ENCODE data around the gene SIX3. TPM values are rescaled to one million over a fixed set of nuclear protein-coding genes. Genes with fewer than 3 reads are reported as not detected.
A peak's percentile ranks its signal among the peaks of the same experiment; 100 is the strongest.

The SIX3 gene
- total RNA-seq, 1 donor from 2014 or later = not detected

GRCh38 chr2:44951124-44951523, 9.6 kb downstream of the SIX3 start:
- Histone ChIP-seq H3K4me1 (peaks cover 13 to 27% of the 10 kb centered on the region in 2 donors), H3K27me3 (peaks cover 14% of the 10 kb centered on the region), H3K36me3 (no peaks in the 10 kb centered on the region), H3K9me3 (no peaks in the 10 kb centered on the region), H3K4me3 (no peak overlapping the region), H3K27ac (no peak overlapping the region)
- intact Hi-C loops (cut with DNase I) = no loop called here
- TF ChIP-seq, protein P1, sequence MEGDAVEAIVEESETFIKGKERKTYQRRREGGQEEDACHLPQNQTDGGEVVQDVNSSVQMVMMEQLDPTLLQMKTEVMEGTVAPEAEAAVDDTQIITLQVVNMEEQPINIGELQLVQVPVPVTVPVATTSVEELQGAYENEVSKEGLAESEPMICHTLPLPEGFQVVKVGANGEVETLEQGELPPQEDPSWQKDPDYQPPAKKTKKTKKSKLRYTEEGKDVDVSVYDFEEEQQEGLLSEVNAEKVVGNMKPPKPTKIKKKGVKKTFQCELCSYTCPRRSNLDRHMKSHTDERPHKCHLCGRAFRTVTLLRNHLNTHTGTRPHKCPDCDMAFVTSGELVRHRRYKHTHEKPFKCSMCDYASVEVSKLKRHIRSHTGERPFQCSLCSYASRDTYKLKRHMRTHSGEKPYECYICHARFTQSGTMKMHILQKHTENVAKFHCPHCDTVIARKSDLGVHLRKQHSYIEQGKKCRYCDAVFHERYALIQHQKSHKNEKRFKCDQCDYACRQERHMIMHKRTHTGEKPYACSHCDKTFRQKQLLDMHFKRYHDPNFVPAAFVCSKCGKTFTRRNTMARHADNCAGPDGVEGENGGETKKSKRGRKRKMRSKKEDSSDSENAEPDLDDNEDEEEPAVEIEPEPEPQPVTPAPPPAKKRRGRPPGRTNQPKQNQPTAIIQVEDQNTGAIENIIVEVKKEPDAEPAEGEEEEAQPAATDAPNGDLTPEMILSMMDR (IDR thresholded peaks at IDR 0.05) = no peak
- DNase-seq (ENCODE audit: low spot score in 2 of 2) = no peak

DNA sequence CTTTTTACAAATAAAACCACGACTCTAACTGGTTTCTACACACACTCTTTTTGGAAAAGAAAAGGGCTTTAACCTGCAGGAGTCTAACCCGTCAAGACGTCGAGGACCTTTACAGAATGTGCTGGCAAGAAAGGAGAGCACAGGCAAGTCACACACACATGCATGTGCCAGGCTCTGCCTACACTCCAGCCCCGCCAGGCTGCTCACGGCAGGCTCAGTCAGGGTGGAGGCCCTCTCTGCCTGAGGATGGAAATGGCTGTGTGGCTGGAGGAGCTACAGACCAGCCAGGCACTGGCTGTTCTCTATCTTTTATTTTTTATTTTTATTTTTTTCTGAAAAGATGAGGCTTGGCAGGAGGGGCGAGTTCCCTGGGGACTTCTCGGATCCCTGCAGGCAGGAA, 10.2 kb downstream of the SIX3 start:
- H3K4me1 ChIP-seq = peaks cover 13 to 27% of the 10 kb centered on the region in 2 donors
- H3K4me3 ChIP-seq = peak overlapping the region; percentile 35 to 56
- TF ChIP-seq, protein P1 (IDR thresholded peaks at IDR 0.05) = no peak

GRCh38 chr2:44952143-44952805, 10.8 kb downstream of the SIX3 start:
- intact Hi-C loops (cut with DNase I) = no loop called here
- H3K27ac ChIP-seq = no peak overlapping the region
- TF ChIP-seq, protein P1 (IDR thresholded peaks at IDR 0.05) = peak; percentile 32 to 71 (median 53)

More for the DNA sequence above, 10.2 kb downstream of the SIX3 start:
- Histone ChIP-seq H3K36me3 (no peaks in the 10 kb centered on the region), H3K9me3 (no peaks in the 10 kb centered on the region), H3K27ac (no peak overlapping the region), H3K27me3 (peaks cover 14% of the 10 kb centered on the region)
- intact Hi-C loops (cut with DNase I) = no loop called here
- no peak for DNase-seq (ENCODE audit: low spot score in 2 of 2)

GRCh38 chr2:44952806-44953498, 11.4 kb downstream of the SIX3 start:
- Histone ChIP-seq H3K27me3 (peaks cover 14% of the 10 kb centered on the region), H3K27ac (no peak overlapping the region), H3K36me3 (no peaks in the 10 kb centered on the region), H3K9me3 (no peaks in the 10 kb centered on the region), H3K4me1 (peaks cover 13 to 27% of the 10 kb centered on the region in 2 donors), H3K4me3 (peak overlapping the region; percentile 35 to 56)
- no peak for DNase-seq (ENCODE audit: low spot score in 2 of 2)
- intact Hi-C loops (cut with DNase I) = no loop called here
- TF ChIP-seq, protein P1 (IDR thresholded peaks at IDR 0.05) = no peak

More at GRCh38 chr2:44952143-44952805, 10.8 kb downstream of the SIX3 start:
- peaks cover 14% of the 10 kb centered on the region for H3K27me3 ChIP-seq
- H3K4me1 ChIP-seq = peaks cover 13 to 27% of the 10 kb centered on the region in 2 donors
- no peak for DNase-seq (ENCODE audit: low spot score in 2 of 2)
- peak overlapping the region; percentile 35 to 56 for H3K4me3 ChIP-seq
- no peaks in the 10 kb centered on the region for H3K9me3 ChIP-seq
- H3K36me3 ChIP-seq = no peaks in the 10 kb centered on the region

- Histone ChIP-seq H3K27ac (no peak overlapping the region), H3K36me3 (no peaks in the 10 kb centered on the region), H3K9me3 (no peaks in the 10 kb centered on the region), H3K27me3 (peaks cover 14% of the 10 kb centered on the region), H3K4me3 (no peak overlapping the region), H3K4me1 (peaks cover 13 to 27% of the 10 kb centered on the region in 2 donors)
- intact Hi-C loops (cut with DNase I) = no loop called here
- TF ChIP-seq, protein P1 (IDR thresholded peaks at IDR 0.05) = no peak
- DNase-seq (ENCODE audit: low spot score in 2 of 2) = no peak
These were observed 12.0 kb downstream of the SIX3 start for GRCh38 chr2:44953499-44953883.
